T-cell (primary cell): Measurements from ENCODE around the gene JOSD1. TPM values are rescaled to one million over a fixed set of nuclear protein-coding genes. Genes with fewer than 3 reads are reported as not detected.
A peak's percentile ranks its signal among the peaks of the same experiment; 100 is the strongest.
"Not testable (repeated sequence)": the region's sequence is repeated elsewhere in the genome, so short reads cannot be mapped to it uniquely, and the experiment has no call there.

Experiments used
- ATAC-seq, 4 experiments: fragments of 200-7000 bp in 3 of 4; fragments of 150-1000 bp in 1 of 4; cut with Tn5 transposase; replicated peaks in 1 of 4; 1 replicate in 3 of 4; 2 replicates in 1 of 4; pipeline ENCODE4 v1.10.0; 2021; ENCODE audit warnings: moderate library complexity in 3 of 4, mild to moderate bottlenecking in 2 of 4, moderate number of reproducible peaks in 1 of 4
- CTCF ChIA-PET, 2 donors: fragments of 300-600 bp; sonication (Branson Sonifier 250); formaldehyde crosslinking; loops; one replicate each; lab custom pipeline; 2022; ENCODE audit warnings: antibody characterized with exemption in 2 of 2; lab: Charles Lee
- POLR2A ChIA-PET, 2 donors: fragments of 300-600 bp; sonication (Branson Sonifier 250); formaldehyde crosslinking; loops; one replicate each; lab custom pipeline; 2022; ENCODE audit warnings: antibody characterized with exemption in 2 of 2; lab: Charles Lee
- DNase-seq, 35 experiments: peaks; one replicate each; pipeline versions ENCODE4 v3.0.0 to v3.0.0-alpha.2; 2013 to 2023
- H3K27ac ChIP-seq: one replicate; pipeline ENCODE4 v1.5.1; 2013; ENCODE audit warnings: low read length
- H3K27me3 ChIP-seq, 2 experiments: replicated peaks in 1 of 2; 1 replicate in 1 of 2; 2 replicates in 1 of 2; pipeline versions ENCODE4 v1.6.1 to v1.7.0; 2013; ENCODE audit warnings: low read length in 1 of 2, mixed read lengths in 1 of 2; ENCODE audit not compliant: control insufficient read depth in 2 of 2, insufficient read depth in 2 of 2; ENCODE audit errors: extremely low read depth in 1 of 2
- H3K36me3 ChIP-seq, 2 donors: 1 replicate in 1 of 2; 2 replicates in 1 of 2; pipeline versions ENCODE4 v1.6.1 to v1.7.0; 2013; ENCODE audit warnings: low read length in 1 of 2; ENCODE audit not compliant: control insufficient read depth in 2 of 2, insufficient read depth in 1 of 2; ENCODE audit errors: extremely low read depth in 1 of 2
- H3K4me1 ChIP-seq, 2 experiments: 1 replicate in 1 of 2; 2 replicates in 1 of 2; pipeline versions ENCODE4 v1.6.1 to v1.7.0; 2013; ENCODE audit warnings: low read length in 2 of 2, mixed read lengths in 1 of 2; ENCODE audit not compliant: insufficient read depth in 2 of 2, control insufficient read depth in 1 of 2; ENCODE audit errors: extremely low read depth in 1 of 2
- H3K4me3 ChIP-seq, 2 donors: 1 replicate in 1 of 2; 2 replicates in 1 of 2; pipeline versions ENCODE4 v1.5.1 to v1.7.0; 2013; ENCODE audit warnings: mild to moderate bottlenecking in 2 of 2, low read length in 1 of 2, moderate library complexity in 1 of 2; ENCODE audit not compliant: control insufficient read depth in 1 of 2; ENCODE audit errors: extremely low read depth in 1 of 2
- H3K9me3 ChIP-seq: 2 replicates; pipeline ENCODE4 v1.7.0; 2013
- H3K27ac Mint-ChIP-seq, 2 donors: one replicate each; pipeline ENCODE4 v1.8.0; 2020 to 2021; ENCODE audit warnings: mild to moderate bottlenecking in 2 of 2, mixed read lengths in 2 of 2
- H3K27me3 Mint-ChIP-seq, 2 donors: one replicate each; pipeline ENCODE4 v1.8.0; 2021 to 2022; ENCODE audit warnings: mixed read lengths in 2 of 2
- H3K36me3 Mint-ChIP-seq: one replicate; pipeline ENCODE4 v1.8.0; 2021; ENCODE audit warnings: mixed read lengths
- H3K4me1 Mint-ChIP-seq, 3 donors: one replicate each; pipeline ENCODE4 v1.8.0; 2020 to 2022; ENCODE audit warnings: mixed read lengths in 3 of 3, mild to moderate bottlenecking in 1 of 3
- H3K4me3 Mint-ChIP-seq, 3 donors: one replicate each; pipeline ENCODE4 v1.8.0; 2020 to 2022; ENCODE audit warnings: mild to moderate bottlenecking in 3 of 3, mixed read lengths in 3 of 3, moderate library complexity in 3 of 3
- H3K9me3 Mint-ChIP-seq, 3 donors: one replicate each; pipeline ENCODE4 v1.8.0; 2020 to 2022; ENCODE audit warnings: mixed read lengths in 3 of 3
- WGBS: methylation state at CpG from one replicate; pipeline ENCODE4 v1.1.5; 2013; ENCODE audit warnings: missing lambda C conversion rate; ENCODE audit not compliant: insufficient coverage; 5-methylcytosine and 5-hydroxymethylcytosine counted together
- total RNA-seq, 35 experiments: library from RNA in 6 of 35; stranded (reverse) in 6 of 35; fragments of 120-200 nt in 1 of 35; gene quantifications; one replicate each; pipeline versions ENCODE4 v1.2.1 to v1.2.4 and lab custom pipeline; 2013 to 2026

JOSD1 gene
- total RNA-seq, 5 donors from 2014 or later (not counting 1 experiment from before 2014, with no cell fraction given), result 78.4 to 164 (median 83.5) TPM

GRCh38 chr22:38649841-38650522, 50.8 kb downstream of the JOSD1 start:
- Histone ChIP-seq H3K36me3 (no peaks in the 10 kb centered on the region), H3K4me1 (no peaks in the 10 kb centered on the region), H3K9me3 (no peaks in the 10 kb centered on the region), H3K4me3 (no peak overlapping the region), H3K27me3 (peaks cover 0 to 6% of the 10 kb centered on the region in 2 experiments), H3K27ac (no peak overlapping the region)
- Mint-ChIP-seq H3K4me3 (no peak overlapping the region), H3K27me3 (peaks cover 3 to 4% of the 10 kb centered on the region in 2 donors), H3K36me3 (no peaks in the 10 kb centered on the region), H3K4me1 (peaks cover 0 to 5% (median 1%) of the 10 kb centered on the region in 3 donors), H3K9me3 (no peaks in the 10 kb centered on the region), H3K27ac (no peak overlapping the region)
- CTCF ChIA-PET, result no interaction called here
- POLR2A ChIA-PET, result interaction anchor here in 1 of 2 donors (0.6 kb wide), 1 partner anchor 27 kb away, joined by 4 read pairs; no protein-coding TSS in a partner anchor
- 80% methylated on average over 1 of the region's 5 CpGs for WGBS
- DNase-seq, result no peak
- ATAC-seq, result no peak

- ChIA-PET POLR2A (no interaction called here), CTCF (no interaction called here)
- no peaks in the 10 kb centered on the region for H3K9me3 ChIP-seq
- H3K27ac ChIP-seq, result no peak overlapping the region
- Mint-ChIP-seq H3K4me3 (no peak overlapping the region), H3K36me3 (no peaks in the 10 kb centered on the region), H3K4me1 (no peaks in the 10 kb centered on the region), H3K9me3 (no peaks in the 10 kb centered on the region), H3K27me3 (peaks cover 13 to 14% of the 10 kb centered on the region in 2 donors), H3K27ac (no peak overlapping the region)
- no peaks in the 10 kb centered on the region for H3K4me1 ChIP-seq
- WGBS, result 90% methylated on average over 6 of the region's 6 CpGs
- H3K36me3 ChIP-seq, result no peaks in the 10 kb centered on the region
- peaks cover 0 to 6% of the 10 kb centered on the region in 2 experiments for H3K27me3 ChIP-seq
- DNase-seq (no peak), ATAC-seq (no peak)
- H3K4me3 ChIP-seq, result no peak overlapping the region
These were observed 55.3 kb downstream of the JOSD1 start for GRCh38 chr22:38645430-38645829.

- H3K4me3 Mint-ChIP-seq, H3K4me3 ChIP-seq, H3K27ac ChIP-seq, H3K4me1 Mint-ChIP-seq, H3K9me3 Mint-ChIP-seq, H3K27ac Mint-ChIP-seq, CTCF ChIA-PET, H3K4me1 ChIP-seq, H3K27me3 ChIP-seq, H3K36me3 ChIP-seq, POLR2A ChIA-PET, H3K9me3 ChIP-seq, DNase-seq, H3K36me3 Mint-ChIP-seq: not testable (repeated sequence)
- peaks cover 13 to 14% of the 10 kb centered on the region in 2 donors for H3K27me3 Mint-ChIP-seq
- ATAC-seq, result peak in 2 of 4 experiments; percentile 27 to 56
- WGBS, result 82% methylated on average over 2 of the region's 5 CpGs
These were observed 56.5 kb downstream of the JOSD1 start for GRCh38 chr22:38644245-38644644.

GRCh38 chr22:38641476-38642040, 59.2 kb downstream of the JOSD1 start:
- Histone ChIP-seq H3K4me1 (no peaks in the 10 kb centered on the region), H3K9me3 (no peaks in the 10 kb centered on the region), H3K27ac (no peak overlapping the region), H3K27me3 (peaks cover 0 to 10% of the 10 kb centered on the region in 2 experiments), H3K4me3 (no peak overlapping the region), H3K36me3 (no peaks in the 10 kb centered on the region)
- no CpG with 5 or more reads among the region's 13 CpGs for WGBS
- ChIA-PET POLR2A (no interaction called here), CTCF (no interaction called here)
- no peak for DNase-seq
- Mint-ChIP-seq H3K4me1 (no peaks in the 10 kb centered on the region), H3K27me3 (peaks cover 9 to 12% of the 10 kb centered on the region in 2 donors), H3K27ac (no peak overlapping the region), H3K9me3 (no peaks in the 10 kb centered on the region), H3K36me3 (no peaks in the 10 kb centered on the region), H3K4me3 (no peak overlapping the region)
- no peak for ATAC-seq

- POLR2A ChIA-PET, result no interaction called here
- Histone ChIP-seq H3K27me3 (peaks cover 0 to 9% of the 10 kb centered on the region in 2 experiments), H3K36me3 (no peaks in the 10 kb centered on the region), H3K4me1 (no peaks in the 10 kb centered on the region), H3K27ac (no peak overlapping the region), H3K4me3 (no peak overlapping the region), H3K9me3 (no peaks in the 10 kb centered on the region)
- Mint-ChIP-seq H3K36me3 (no peaks in the 10 kb centered on the region), H3K4me3 (no peak overlapping the region), H3K27ac (no peak overlapping the region), H3K9me3 (no peaks in the 10 kb centered on the region), H3K4me1 (no peaks in the 10 kb centered on the region), H3K27me3 (peaks cover 12 to 13% of the 10 kb centered on the region in 2 donors)
- WGBS, result 93% methylated on average over 2 of the region's 3 CpGs
- DNase-seq (no peak), ATAC-seq (no peak)
- CTCF ChIA-PET, result no interaction called here
These were observed 62.0 kb downstream of the JOSD1 start for GRCh38 chr22:38638728-38639127.

- Mint-ChIP-seq H3K4me3 (no peak overlapping the region), H3K27ac (no peak overlapping the region), H3K36me3 (no peaks in the 10 kb centered on the region), H3K4me1 (no peaks in the 10 kb centered on the region), H3K9me3 (no peaks in the 10 kb centered on the region), H3K27me3 (peaks cover 8 to 13% of the 10 kb centered on the region in 2 donors)
- WGBS, result 90% methylated on average over 2 of the region's 2 CpGs
- Histone ChIP-seq H3K9me3 (no peaks in the 10 kb centered on the region), H3K27ac (no peak overlapping the region), H3K27me3 (peaks cover 0 to 9% of the 10 kb centered on the region in 2 experiments), H3K4me3 (no peak overlapping the region), H3K36me3 (no peaks in the 10 kb centered on the region), H3K4me1 (no peaks in the 10 kb centered on the region)
- DNase-seq (no peak), ATAC-seq (no peak)
- CTCF ChIA-PET, result no interaction called here
- POLR2A ChIA-PET, result interaction anchor here (0.6 to 0.7 kb wide), 3 partner anchors 78 to 966 kb away, joined by 4 to 5 read pairs (median 5); no protein-coding TSS in a partner anchor
These were observed 62.5 kb downstream of the JOSD1 start for GRCh38 chr22:38638216-38638615.
